Tibial nerve (tissue), 4 donors: ENCODE measurements around the gene TYR.

Source experiments
- EP300 ChIP-seq, 2 donors: sonication (generic); formaldehyde crosslinking; IDR thresholded peaks; one replicate each; pipeline ENCODE4 v1.6.1; 2017; ENCODE audit warnings: antibody characterized with exemption in 2 of 2, mild to moderate bottlenecking in 1 of 2
- TF ChIP-seq, protein P1 (sequence below), 5 experiments: fragments of 200-600 bp in 3 of 5; fragments of 450-650 bp in 2 of 5; sonication (generic) in 3 of 5; IDR thresholded peaks; one replicate each; pipeline ENCODE4 v1.5.1; 2016 to 2019; ENCODE audit warnings: antibody characterized with exemption in 5 of 5, mild to moderate bottlenecking in 3 of 5, moderate library complexity in 2 of 5

DNA sequence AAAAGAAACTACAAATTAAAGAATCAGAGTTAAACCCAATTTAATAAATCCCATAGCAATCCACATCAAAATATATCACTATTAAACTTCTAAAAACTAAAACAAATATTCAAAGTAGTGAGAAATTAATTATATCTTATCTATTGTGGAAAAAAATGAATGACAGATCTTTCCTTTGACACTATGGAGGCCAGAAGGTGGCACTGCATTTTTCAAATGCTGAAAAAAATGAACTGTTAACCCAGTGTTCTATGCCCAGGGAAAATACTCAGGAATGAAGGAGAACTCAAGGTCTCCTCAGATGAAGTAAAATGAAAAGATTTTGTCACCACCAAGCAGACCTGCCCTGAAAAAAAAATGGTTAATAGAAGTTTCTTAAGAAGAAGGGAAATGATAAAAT lies 27.7 kb downstream of the TYR start:
- TF ChIP-seq EP300 (IDR thresholded peaks at IDR 0.05), result no peak
- TF ChIP-seq, protein P1, sequence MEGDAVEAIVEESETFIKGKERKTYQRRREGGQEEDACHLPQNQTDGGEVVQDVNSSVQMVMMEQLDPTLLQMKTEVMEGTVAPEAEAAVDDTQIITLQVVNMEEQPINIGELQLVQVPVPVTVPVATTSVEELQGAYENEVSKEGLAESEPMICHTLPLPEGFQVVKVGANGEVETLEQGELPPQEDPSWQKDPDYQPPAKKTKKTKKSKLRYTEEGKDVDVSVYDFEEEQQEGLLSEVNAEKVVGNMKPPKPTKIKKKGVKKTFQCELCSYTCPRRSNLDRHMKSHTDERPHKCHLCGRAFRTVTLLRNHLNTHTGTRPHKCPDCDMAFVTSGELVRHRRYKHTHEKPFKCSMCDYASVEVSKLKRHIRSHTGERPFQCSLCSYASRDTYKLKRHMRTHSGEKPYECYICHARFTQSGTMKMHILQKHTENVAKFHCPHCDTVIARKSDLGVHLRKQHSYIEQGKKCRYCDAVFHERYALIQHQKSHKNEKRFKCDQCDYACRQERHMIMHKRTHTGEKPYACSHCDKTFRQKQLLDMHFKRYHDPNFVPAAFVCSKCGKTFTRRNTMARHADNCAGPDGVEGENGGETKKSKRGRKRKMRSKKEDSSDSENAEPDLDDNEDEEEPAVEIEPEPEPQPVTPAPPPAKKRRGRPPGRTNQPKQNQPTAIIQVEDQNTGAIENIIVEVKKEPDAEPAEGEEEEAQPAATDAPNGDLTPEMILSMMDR (IDR thresholded peaks at IDR 0.05), result no peak
